Eye (tissue), 1 donor: Measurements from ENCODE around the gene ABCC8.

Source experiments
- DNase-seq: peaks from one replicate; pipeline ENCODE4 v3.0.0-alpha.2; 2015

The ABCC8 gene

GRCh38 chr11:17343257-17343656, 133.4 kb downstream of the ABCC8 start:
- DNase-seq, result no peak
